ENCODE measurements around the gene PPM1H. TPM values are rescaled to one million over a fixed set of nuclear protein-coding genes. Genes with fewer than 3 reads are reported as not detected.
A peak's percentile ranks its signal among the peaks of the same experiment; 100 is the strongest.

The PPM1H gene
- total RNA-seq, 6 experiments from 2014 or later, result 7.0 to 20.9 (median 8.4) TPM

DNA sequence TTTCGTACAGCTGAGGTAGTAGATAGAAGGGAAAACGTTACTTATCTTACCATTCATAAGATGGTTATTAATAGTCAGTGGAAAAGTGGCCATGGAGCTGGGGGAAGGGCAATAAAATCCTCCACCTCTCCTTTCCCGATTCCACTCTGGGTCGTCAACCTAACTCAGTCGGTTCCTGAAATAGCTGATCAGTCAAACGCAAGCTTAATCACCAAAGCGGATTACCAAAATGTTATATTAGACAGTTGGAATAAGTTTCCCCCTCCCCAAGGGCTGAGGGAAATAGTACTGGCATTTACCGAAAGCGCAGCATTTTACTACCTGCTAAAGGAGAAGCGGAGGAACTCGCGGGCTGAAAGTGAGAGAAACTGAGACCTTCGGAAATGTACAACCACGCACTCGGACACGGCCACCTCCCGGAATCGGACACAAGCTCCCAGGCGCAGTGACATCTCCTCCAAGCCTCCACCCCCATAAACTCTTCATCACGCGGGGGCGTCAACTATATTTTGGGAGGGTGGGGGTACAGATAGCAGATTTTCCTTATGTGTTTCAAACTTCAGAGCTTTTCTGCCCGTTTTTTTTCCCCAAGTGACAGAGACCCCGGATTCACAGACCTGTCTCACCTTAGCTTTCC is 1.2 kb downstream of the PPM1H start:
- Mint-ChIP-seq H3K27me3 (ENCODE audit: insufficient read depth) (peaks cover 2% of the 10 kb centered on the region; the same call in 1 of the 2 replicates), H3K9me3 (no peaks in the 10 kb centered on the region), H3K36me3 (ENCODE audit: low read depth) (peaks cover 6% of the 10 kb centered on the region), H3K4me1 (ENCODE audit: low read depth) (peaks cover 37% of the 10 kb centered on the region), H3K4me3 (peak overlapping the region; percentile 93), H3K27ac (peak overlapping the region; percentile 47)
- DNase-seq, result no peak
- TF ChIP-seq, protein P1, sequence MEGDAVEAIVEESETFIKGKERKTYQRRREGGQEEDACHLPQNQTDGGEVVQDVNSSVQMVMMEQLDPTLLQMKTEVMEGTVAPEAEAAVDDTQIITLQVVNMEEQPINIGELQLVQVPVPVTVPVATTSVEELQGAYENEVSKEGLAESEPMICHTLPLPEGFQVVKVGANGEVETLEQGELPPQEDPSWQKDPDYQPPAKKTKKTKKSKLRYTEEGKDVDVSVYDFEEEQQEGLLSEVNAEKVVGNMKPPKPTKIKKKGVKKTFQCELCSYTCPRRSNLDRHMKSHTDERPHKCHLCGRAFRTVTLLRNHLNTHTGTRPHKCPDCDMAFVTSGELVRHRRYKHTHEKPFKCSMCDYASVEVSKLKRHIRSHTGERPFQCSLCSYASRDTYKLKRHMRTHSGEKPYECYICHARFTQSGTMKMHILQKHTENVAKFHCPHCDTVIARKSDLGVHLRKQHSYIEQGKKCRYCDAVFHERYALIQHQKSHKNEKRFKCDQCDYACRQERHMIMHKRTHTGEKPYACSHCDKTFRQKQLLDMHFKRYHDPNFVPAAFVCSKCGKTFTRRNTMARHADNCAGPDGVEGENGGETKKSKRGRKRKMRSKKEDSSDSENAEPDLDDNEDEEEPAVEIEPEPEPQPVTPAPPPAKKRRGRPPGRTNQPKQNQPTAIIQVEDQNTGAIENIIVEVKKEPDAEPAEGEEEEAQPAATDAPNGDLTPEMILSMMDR (IDR thresholded peaks at IDR 0.05), result no peak

DNA sequence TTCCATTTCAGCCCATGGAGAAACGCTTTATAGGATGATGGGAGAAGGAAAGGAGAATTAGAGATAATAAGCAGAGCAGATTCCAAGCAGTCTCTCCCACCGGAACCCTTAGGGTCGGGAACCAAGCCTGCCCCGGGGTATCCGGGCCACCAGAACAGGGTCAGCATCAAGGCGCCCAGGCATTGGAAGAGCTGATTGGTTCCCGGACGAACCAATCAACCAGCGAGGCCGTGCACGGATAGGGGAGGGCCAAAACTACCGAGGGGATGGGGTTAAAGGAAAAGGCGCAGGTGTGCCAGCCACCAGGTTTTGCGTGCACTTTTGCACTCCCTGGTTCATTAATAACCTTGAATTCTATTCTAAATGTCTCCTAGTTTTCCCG is 1.7 kb downstream of the PPM1H start:
- Mint-ChIP-seq H3K36me3 (ENCODE audit: low read depth) (peaks cover 6% of the 10 kb centered on the region), H3K4me1 (ENCODE audit: low read depth) (peaks cover 37% of the 10 kb centered on the region), H3K27ac (no peak overlapping the region), H3K27me3 (ENCODE audit: insufficient read depth) (peaks cover 2% of the 10 kb centered on the region; the same call in 1 of the 2 replicates), H3K4me3 (peak overlapping the region; percentile 93), H3K9me3 (no peaks in the 10 kb centered on the region)
- TF ChIP-seq, protein P1 (IDR thresholded peaks at IDR 0.05), result no peak
- DNase-seq, result no peak

DNA sequence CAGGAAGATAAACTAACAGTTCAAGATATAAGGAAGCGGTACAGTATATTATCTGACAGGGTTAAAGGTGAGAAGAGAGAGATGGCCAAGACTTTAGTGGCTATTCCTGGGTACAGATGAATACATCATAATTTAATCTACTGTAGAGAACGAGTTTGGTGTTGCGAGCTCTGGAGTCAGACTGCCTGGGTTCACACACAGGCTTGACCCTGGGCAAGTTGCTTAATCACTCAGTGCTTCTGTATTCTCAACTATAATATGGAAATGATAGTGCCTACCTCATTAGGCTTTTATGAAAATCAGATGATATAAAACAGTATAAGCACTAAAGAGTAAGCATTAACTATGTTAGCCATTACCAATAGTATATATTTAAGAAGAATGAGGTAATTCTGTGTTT is 3.5 kb downstream of the PPM1H start:
- DNase-seq, result no peak
- Mint-ChIP-seq H3K9me3 (no peaks in the 10 kb centered on the region), H3K4me3 (peak overlapping the region; percentile 22; the same call in 1 of the 2 replicates), H3K27me3 (ENCODE audit: insufficient read depth) (peaks cover 2% of the 10 kb centered on the region; the same call in 1 of the 2 replicates), H3K27ac (no peak overlapping the region), H3K36me3 (ENCODE audit: low read depth) (peaks cover 6% of the 10 kb centered on the region), H3K4me1 (ENCODE audit: low read depth) (peaks cover 37% of the 10 kb centered on the region)
- TF ChIP-seq, protein P1 (IDR thresholded peaks at IDR 0.05), result no peak

DNA sequence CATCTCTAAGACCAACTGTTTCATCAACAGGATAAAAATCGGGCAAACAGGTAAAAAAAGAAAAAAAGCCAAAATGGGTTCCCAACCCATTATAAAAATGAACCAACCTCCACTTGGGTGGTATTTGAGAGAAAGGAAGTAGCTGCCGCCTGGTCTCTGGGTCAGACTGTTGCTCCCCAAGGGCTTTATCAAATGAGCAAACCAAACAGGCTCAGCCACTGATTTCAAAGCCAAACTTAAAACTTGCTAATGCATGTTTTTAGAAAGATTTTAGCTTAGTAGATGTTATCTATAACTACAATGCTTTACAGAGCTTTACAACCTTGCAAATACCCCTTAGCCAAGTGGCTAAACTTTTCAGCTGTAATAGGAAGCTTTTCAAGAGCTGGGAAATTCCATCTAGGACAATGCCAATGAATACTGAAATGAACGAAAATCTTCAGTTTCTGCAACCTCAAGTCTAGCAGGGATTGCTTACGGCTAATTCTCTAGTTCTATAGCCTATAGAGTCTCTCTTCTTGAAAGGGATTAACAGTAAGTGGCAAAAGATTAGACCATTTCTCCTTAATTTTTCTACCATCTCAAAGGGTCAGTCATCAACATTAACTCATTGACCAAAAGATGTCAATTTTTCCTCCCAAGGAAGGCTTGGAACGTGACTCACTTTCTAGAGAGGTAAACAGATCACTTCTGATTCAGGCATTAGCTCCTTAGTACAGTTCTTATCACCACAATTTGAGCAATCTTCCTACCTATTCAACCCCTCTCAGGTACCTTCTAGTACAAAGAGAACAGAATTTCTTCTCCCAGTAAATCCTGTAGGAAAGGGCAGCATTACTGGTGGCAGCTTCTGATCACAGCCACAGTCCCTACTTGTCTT is 4.2 kb downstream of the PPM1H start:
- Mint-ChIP-seq H3K4me3 (peak overlapping the region; percentile 22; the same call in 1 of the 2 replicates), H3K27ac (no peak overlapping the region; the same call in none of the 2 replicates), H3K36me3 (ENCODE audit: low read depth) (peaks cover 6% of the 10 kb centered on the region), H3K9me3 (no peaks in the 10 kb centered on the region), H3K27me3 (ENCODE audit: insufficient read depth) (peaks cover 2% of the 10 kb centered on the region; the same call in 1 of the 2 replicates), H3K4me1 (ENCODE audit: low read depth) (peaks cover 37% of the 10 kb centered on the region)
- TF ChIP-seq, protein P1 (IDR thresholded peaks at IDR 0.05), result no peak
- DNase-seq, result no peak

DNA sequence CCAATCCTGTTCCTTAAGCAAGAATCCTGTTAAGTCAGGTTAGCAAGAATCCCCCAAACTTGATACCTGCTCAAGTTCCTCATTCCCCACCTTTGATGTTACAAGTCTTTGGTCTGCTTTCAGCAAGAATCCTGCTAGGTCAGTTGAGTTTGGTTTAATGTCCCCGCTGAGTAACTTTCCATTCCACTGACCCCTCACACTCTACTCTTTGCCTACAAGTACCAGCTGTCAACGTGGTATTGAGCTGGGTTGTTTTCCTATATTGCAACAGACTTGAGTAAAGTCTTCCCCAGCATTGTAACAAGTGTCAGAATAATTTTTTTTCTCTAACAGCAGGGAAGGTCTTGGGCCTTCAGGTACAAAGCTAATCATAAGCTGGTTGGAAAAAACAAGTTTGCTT is 6.3 kb downstream of the PPM1H start:
- TF ChIP-seq, protein P1 (IDR thresholded peaks at IDR 0.05), result no peak
- Mint-ChIP-seq H3K4me3 (no peak overlapping the region), H3K4me1 (ENCODE audit: low read depth) (peaks cover 37% of the 10 kb centered on the region), H3K9me3 (no peaks in the 10 kb centered on the region), H3K27me3 (ENCODE audit: insufficient read depth) (peaks cover 2% of the 10 kb centered on the region; the same call in 1 of the 2 replicates), H3K27ac (no peak overlapping the region), H3K36me3 (ENCODE audit: low read depth) (peaks cover 6% of the 10 kb centered on the region)
- DNase-seq, result no peak

Measured in HFFc6 (cell line).